ENCODE measurements around the gene EGFLAM.

- TF ChIP-seq CTCF (IDR thresholded peaks at IDR 0.05; ENCODE audit: low read length): no peak
- TF ChIP-seq EZH2 (IDR thresholded peaks at IDR 0.05; ENCODE audit: borderline replicate concordance, low read length): no peak
These were observed 199.8 kb downstream of the EGFLAM start for GRCh38 chr5:38458174-38458573.

All from OCI-LY1 (cell line).